GM12878 (cell line): Measurements from ENCODE around the gene C1QTNF9. TPM values are rescaled to one million over a fixed set of nuclear protein-coding genes. Genes with fewer than 3 reads are reported as not detected.
A peak's percentile ranks its signal among the peaks of the same experiment; 100 is the strongest.

Experiments used
- BCL11A ChIP-seq: IDR thresholded peaks from 2 replicates; pipeline ENCODE4 v1.6.1; 2011; ENCODE audit warnings: low read depth, low read length
- MEF2B ChIP-seq: fragments of 450-650 bp; IDR thresholded peaks from 2 replicates; pipeline ENCODE4 v1.6.1; 2018; ENCODE audit warnings: mild to moderate bottlenecking, moderate library complexity; ENCODE audit not compliant: partially characterized antibody, poor library complexity, severe bottlenecking
- MTA2 ChIP-seq: fragments of 450-650 bp; IDR thresholded peaks from 2 replicates; pipeline ENCODE4 v1.6.1; 2016; ENCODE audit warnings: low read depth, mild to moderate bottlenecking, moderate library complexity
- NFXL1 ChIP-seq: fragments of 450-650 bp; IDR thresholded peaks from 2 replicates; pipeline ENCODE4 v1.6.1; 2017; ENCODE audit warnings: antibody characterized with exemption, mild to moderate bottlenecking, borderline replicate concordance
- NFYA ChIP-seq: IDR thresholded peaks from 2 replicates; pipeline ENCODE4 v1.6.1; 2011; ENCODE audit warnings: low read depth, mild to moderate bottlenecking, low read length, improper control_type of control experiment, borderline replicate concordance
- POLR2A ChIP-seq: IDR thresholded peaks from 2 replicates; pipeline ENCODE4 v1.6.1; 2011; ENCODE audit warnings: low read depth, mild to moderate bottlenecking, low read length
- RCOR1 ChIP-seq: conservative IDR thresholded peaks from 2 replicates; pipeline ENCODE4 v1.6.1; 2012; ENCODE audit warnings: low read depth, low read length, improper control_type of control experiment
- SREBF2 ChIP-seq: IDR thresholded peaks from 2 replicates; pipeline ENCODE4 v1.6.1; 2012; ENCODE audit warnings: mild to moderate bottlenecking, low read length
- TAF1 ChIP-seq: IDR thresholded peaks from 2 replicates; pipeline ENCODE4 v1.6.1; 2011; ENCODE audit warnings: mild to moderate bottlenecking, low read depth, low read length, borderline replicate concordance
- TARDBP ChIP-seq: IDR thresholded peaks from 2 replicates; pipeline ENCODE4 v1.6.1; 2016; ENCODE audit warnings: borderline replicate concordance
- TCF3 ChIP-seq: IDR thresholded peaks from 2 replicates; pipeline ENCODE4 v1.6.1; 2012; ENCODE audit warnings: low read depth, mild to moderate bottlenecking, low read length, borderline replicate concordance; ENCODE audit not compliant: insufficient read depth
- WRNIP1 ChIP-seq: IDR thresholded peaks from 2 replicates; pipeline ENCODE4 v1.6.1; 2011; ENCODE audit warnings: low read depth, low read length, improper control_type of control experiment, borderline replicate concordance
- YY1 ChIP-seq: IDR thresholded peaks from 2 replicates; pipeline ENCODE4 v1.6.1; 2011; ENCODE audit warnings: low read depth, mild to moderate bottlenecking, low read length
- polyA plus RNA-seq, 11 experiments: library from polyadenylated mRNA; depleted of rRNA in 4 of 11; unstranded in 6 of 11; stranded (reverse) in 5 of 11; fragments of >200 nt; fragmentation: Nextera tagmentation in 4 of 11; fragmentation: Illumina TruSeq in 1 of 11; extraction: Ambion mirVana in 4 of 11; extraction: Trizol in 1 of 11; gene quantifications; 1 replicate in 1 of 11; 2 replicates in 10 of 11; pipeline versions ENCODE4 v1.2.1 to v1.2.3, GENCODE V29; 2011 to 2016; ENCODE audit warnings: inconsistent platforms in 2 of 11, missing spikeins in 2 of 11, low read depth in 1 of 11
- total RNA-seq, 4 experiments: library from RNA; depleted of rRNA in 3 of 4; stranded (reverse); fragments of >200 nt in 3 of 4; fragmentation: Illumina TruSeq in 1 of 4; extraction: Trizol in 1 of 4; gene quantifications; 2 replicates each; pipeline versions ENCODE4 v1.2.1 to v1.2.3, GENCODE V29; 2013 to 2021
- TF ChIP-seq, protein P1 (sequence below): fragments of 450-650 bp; IDR thresholded peaks from 2 replicates; pipeline ENCODE4 v1.6.1; 2016; ENCODE audit warnings: mild to moderate bottlenecking, moderate library complexity, borderline replicate concordance
- TF ChIP-seq, protein P2 (sequence below): fragments of 450-650 bp; IDR thresholded peaks from 2 replicates; pipeline ENCODE4 v1.6.1; 2016; ENCODE audit warnings: mild to moderate bottlenecking
- TF ChIP-seq, protein P3 (sequence below): IDR thresholded peaks from 2 replicates; pipeline ENCODE4 v1.6.1; 2012; ENCODE audit warnings: low read depth, low read length, improper control_type of control experiment
- TF ChIP-seq, protein P4 (sequence below): fragments of 450-650 bp; IDR thresholded peaks from 2 replicates; pipeline ENCODE4 v1.6.1; 2018; ENCODE audit warnings: borderline replicate concordance, mild to moderate bottlenecking; ENCODE audit not compliant: partially characterized antibody
- TF ChIP-seq, protein P5 (sequence below): IDR thresholded peaks from 2 replicates; pipeline ENCODE4 v1.6.1; 2011; ENCODE audit warnings: low read depth, low read length, improper control_type of control experiment, borderline replicate concordance

Gene C1QTNF9
- total and polyA plus RNA-seq, 10 of the 15 experiments (the other 5 are each of a cell fraction or from before 2014, with no cell fraction given) = not detected

DNA sequence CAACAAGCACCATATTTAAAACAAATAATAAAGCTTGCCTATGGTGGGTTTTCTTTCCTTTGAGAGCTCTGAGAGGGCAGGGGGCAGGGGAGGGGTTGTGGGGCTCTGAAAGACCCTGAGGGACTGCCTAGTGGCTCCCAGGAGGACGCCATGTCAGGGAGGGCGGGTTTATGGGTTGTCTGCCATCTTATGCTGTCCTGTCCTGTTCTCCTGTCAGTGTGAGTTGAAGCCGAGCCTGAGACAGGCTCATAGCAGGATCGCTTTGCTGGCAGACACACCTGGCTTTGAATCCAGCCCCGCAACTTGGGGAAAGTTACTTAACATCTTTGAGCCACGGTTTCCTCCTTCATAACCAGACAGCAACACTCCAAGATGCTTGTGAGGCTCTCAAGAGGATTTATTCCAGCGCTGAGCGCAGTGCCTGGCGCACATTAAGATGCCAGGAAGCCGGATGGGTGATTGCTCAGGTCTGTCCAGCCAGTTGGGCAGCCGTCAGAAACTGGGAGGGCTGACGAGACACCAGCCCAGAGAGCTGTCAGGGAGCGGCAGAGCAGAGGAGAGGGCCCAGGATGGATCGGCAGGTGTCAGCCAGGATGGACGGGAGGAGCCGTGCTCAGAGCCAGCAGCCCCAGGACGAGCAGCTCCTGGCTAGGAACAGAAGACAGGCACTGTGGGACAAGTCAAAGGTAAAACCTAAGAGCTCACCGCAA lies 36.8 kb upstream of the C1QTNF9 start (continued):
- TF ChIP-seq, protein P1, sequence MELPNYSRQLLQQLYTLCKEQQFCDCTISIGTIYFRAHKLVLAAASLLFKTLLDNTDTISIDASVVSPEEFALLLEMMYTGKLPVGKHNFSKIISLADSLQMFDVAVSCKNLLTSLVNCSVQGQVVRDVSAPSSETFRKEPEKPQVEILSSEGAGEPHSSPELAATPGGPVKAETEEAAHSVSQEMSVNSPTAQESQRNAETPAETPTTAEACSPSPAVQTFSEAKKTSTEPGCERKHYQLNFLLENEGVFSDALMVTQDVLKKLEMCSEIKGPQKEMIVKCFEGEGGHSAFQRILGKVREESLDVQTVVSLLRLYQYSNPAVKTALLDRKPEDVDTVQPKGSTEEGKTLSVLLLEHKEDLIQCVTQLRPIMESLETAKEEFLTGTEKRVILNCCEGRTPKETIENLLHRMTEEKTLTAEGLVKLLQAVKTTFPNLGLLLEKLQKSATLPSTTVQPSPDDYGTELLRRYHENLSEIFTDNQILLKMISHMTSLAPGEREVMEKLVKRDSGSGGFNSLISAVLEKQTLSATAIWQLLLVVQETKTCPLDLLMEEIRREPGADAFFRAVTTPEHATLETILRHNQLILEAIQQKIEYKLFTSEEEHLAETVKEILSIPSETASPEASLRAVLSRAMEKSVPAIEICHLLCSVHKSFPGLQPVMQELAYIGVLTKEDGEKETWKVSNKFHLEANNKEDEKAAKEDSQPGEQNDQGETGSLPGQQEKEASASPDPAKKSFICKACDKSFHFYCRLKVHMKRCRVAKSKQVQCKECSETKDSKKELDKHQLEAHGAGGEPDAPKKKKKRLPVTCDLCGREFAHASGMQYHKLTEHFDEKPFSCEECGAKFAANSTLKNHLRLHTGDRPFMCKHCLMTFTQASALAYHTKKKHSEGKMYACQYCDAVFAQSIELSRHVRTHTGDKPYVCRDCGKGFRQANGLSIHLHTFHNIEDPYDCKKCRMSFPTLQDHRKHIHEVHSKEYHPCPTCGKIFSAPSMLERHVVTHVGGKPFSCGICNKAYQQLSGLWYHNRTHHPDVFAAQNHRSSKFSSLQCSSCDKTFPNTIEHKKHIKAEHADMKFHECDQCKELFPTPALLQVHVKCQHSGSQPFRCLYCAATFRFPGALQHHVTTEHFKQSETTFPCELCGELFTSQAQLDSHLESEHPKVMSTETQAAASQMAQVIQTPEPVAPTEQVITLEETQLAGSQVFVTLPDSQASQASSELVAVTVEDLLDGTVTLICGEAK = 0 out of 2 replicates have a peak, but pooled peaks have one; percentile 30
- TF ChIP-seq YY1 (peak; percentile 89), BCL11A (no peak), MEF2B (no peak), TARDBP (no peak), POLR2A (no peak), NFXL1 (no peak), NFYA (no peak), SREBF2 (no peak), TCF3 (no peak), RCOR1 (no peak), WRNIP1 (no peak), TAF1 (no peak), MTA2 (no peak)
- TF ChIP-seq, protein P2, sequence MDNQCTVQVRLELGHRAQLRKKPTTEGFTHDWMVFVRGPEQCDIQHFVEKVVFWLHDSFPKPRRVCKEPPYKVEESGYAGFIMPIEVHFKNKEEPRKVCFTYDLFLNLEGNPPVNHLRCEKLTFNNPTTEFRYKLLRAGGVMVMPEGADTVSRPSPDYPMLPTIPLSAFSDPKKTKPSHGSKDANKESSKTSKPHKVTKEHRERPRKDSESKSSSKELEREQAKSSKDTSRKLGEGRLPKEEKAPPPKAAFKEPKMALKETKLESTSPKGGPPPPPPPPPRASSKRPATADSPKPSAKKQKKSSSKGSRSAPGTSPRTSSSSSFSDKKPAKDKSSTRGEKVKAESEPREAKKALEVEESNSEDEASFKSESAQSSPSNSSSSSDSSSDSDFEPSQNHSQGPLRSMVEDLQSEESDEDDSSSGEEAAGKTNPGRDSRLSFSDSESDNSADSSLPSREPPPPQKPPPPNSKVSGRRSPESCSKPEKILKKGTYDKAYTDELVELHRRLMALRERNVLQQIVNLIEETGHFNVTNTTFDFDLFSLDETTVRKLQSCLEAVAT = peak; percentile 99
- TF ChIP-seq, protein P3, sequence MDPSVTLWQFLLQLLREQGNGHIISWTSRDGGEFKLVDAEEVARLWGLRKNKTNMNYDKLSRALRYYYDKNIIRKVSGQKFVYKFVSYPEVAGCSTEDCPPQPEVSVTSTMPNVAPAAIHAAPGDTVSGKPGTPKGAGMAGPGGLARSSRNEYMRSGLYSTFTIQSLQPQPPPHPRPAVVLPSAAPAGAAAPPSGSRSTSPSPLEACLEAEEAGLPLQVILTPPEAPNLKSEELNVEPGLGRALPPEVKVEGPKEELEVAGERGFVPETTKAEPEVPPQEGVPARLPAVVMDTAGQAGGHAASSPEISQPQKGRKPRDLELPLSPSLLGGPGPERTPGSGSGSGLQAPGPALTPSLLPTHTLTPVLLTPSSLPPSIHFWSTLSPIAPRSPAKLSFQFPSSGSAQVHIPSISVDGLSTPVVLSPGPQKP = no peak
- TF ChIP-seq, protein P4, sequence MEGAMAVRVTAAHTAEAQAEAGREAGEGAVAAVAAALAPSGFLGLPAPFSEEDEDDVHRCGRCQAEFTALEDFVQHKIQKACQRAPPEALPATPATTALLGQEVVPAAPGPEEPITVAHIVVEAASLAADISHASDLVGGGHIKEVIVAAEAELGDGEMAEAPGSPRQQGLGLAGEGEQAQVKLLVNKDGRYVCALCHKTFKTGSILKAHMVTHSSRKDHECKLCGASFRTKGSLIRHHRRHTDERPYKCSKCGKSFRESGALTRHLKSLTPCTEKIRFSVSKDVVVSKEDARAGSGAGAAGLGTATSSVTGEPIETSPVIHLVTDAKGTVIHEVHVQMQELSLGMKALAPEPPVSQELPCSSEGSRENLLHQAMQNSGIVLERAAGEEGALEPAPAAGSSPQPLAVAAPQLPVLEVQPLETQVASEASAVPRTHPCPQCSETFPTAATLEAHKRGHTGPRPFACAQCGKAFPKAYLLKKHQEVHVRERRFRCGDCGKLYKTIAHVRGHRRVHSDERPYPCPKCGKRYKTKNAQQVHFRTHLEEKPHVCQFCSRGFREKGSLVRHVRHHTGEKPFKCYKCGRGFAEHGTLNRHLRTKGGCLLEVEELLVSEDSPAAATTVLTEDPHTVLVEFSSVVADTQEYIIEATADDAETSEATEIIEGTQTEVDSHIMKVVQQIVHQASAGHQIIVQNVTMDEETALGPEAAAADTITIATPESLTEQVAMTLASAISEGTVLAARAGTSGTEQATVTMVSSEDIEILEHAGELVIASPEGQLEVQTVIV = no peak
- TF ChIP-seq, protein P5, sequence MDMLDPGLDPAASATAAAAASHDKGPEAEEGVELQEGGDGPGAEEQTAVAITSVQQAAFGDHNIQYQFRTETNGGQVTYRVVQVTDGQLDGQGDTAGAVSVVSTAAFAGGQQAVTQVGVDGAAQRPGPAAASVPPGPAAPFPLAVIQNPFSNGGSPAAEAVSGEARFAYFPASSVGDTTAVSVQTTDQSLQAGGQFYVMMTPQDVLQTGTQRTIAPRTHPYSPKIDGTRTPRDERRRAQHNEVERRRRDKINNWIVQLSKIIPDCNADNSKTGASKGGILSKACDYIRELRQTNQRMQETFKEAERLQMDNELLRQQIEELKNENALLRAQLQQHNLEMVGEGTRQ = no peak
